ENCODE data around the gene PPP1R3G.

DNA sequence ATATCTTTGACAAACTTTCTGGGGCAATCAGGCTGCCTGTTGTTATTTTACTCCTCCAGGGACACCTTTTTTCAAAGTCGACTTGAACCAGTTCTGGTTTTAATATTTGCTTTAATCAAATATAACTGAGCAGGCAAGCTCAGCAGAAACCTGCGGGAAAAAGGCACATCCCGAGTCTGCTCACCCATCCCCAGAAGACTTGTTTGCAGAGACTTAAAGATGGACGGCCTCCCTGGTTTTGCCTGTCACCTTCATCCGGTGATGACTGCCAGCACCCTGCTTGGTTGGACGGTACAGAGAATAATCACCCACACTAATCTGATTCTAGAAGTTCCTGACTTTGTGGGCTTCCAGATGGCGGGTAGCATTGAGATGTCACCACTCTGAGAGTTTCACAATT lies 36.8 kb downstream of the PPP1R3G start:
- TF ChIP-seq POLR2A (IDR thresholded peaks at IDR 0.05; ENCODE audit: low read length) (no peak), GATA1 (IDR thresholded peaks at IDR 0.05; ENCODE audit: low read depth, low read length) (no peak)
